Osteocyte (in vitro differentiated cells): Measurements from ENCODE around the gene PKP1. TPM values are rescaled to one million over a fixed set of nuclear protein-coding genes. Genes with fewer than 3 reads are reported as not detected.

Source experiments
- DNase-seq: peaks from one replicate; pipeline ENCODE4 v3.0.0; 2021; ENCODE audit warnings: mixed read lengths; ENCODE audit not compliant: unreplicated experiment; ENCODE audit errors: extremely low spot score
- H3K27ac Mint-ChIP-seq: one replicate; pipeline ENCODE4 v1.8.0; 2021; ENCODE audit warnings: mild to moderate bottlenecking, mixed read lengths; ENCODE audit not compliant: unreplicated experiment
- H3K27me3 Mint-ChIP-seq: one replicate; pipeline ENCODE4 v1.8.0; 2021; ENCODE audit warnings: mixed read lengths; ENCODE audit not compliant: unreplicated experiment
- H3K36me3 Mint-ChIP-seq: one replicate; pipeline ENCODE4 v1.8.0; 2021; ENCODE audit warnings: mixed read lengths; ENCODE audit not compliant: unreplicated experiment
- H3K4me1 Mint-ChIP-seq: one replicate; pipeline ENCODE4 v1.8.0; 2021; ENCODE audit warnings: mixed read lengths; ENCODE audit not compliant: unreplicated experiment
- H3K4me3 Mint-ChIP-seq: one replicate; pipeline ENCODE4 v1.8.0; 2021; ENCODE audit warnings: mild to moderate bottlenecking, moderate library complexity, mixed read lengths; ENCODE audit not compliant: unreplicated experiment
- H3K9me3 Mint-ChIP-seq: one replicate; pipeline ENCODE4 v1.8.0; 2021; ENCODE audit warnings: mixed read lengths; ENCODE audit not compliant: unreplicated experiment
- CTCF ChIP-seq: fragments of 200-600 bp; sonication (generic); IDR thresholded peaks from 2 replicates; pipeline ENCODE4 v1.5.0; 2021; ENCODE audit warnings: antibody characterized with exemption, mild to moderate bottlenecking, moderate library complexity
- total RNA-seq: library from RNA; stranded (reverse); gene quantifications from 2 replicates; pipeline ENCODE4 v1.2.1, GENCODE V29; 2021

The PKP1 gene
- total RNA-seq, 1 donor from 2014 or later: not detected

GRCh38 chr1:201262963-201263608, 20.2 kb upstream of the PKP1 start:
- H3K27ac Mint-ChIP-seq: no peak overlapping the region
- H3K4me3 Mint-ChIP-seq: no peak overlapping the region
- no peaks in the 10 kb centered on the region for H3K9me3 Mint-ChIP-seq
- H3K36me3 Mint-ChIP-seq: no peaks in the 10 kb centered on the region
- TF ChIP-seq CTCF: no peak
- peak; percentile 59 for DNase-seq
- peaks cover 33% of the 10 kb centered on the region for H3K4me1 Mint-ChIP-seq
- H3K27me3 Mint-ChIP-seq: no peaks in the 10 kb centered on the region

GRCh38 chr1:201264072-201264471, 19.2 kb upstream of the PKP1 start:
- no peaks in the 10 kb centered on the region for H3K36me3 Mint-ChIP-seq
- no peak overlapping the region for H3K27ac Mint-ChIP-seq
- H3K4me3 Mint-ChIP-seq: no peak overlapping the region
- DNase-seq: peak; percentile 54
- no peaks in the 10 kb centered on the region for H3K9me3 Mint-ChIP-seq
- H3K4me1 Mint-ChIP-seq: peaks cover 42% of the 10 kb centered on the region
- no peak for TF ChIP-seq CTCF
- H3K27me3 Mint-ChIP-seq: no peaks in the 10 kb centered on the region

- no peak overlapping the region for H3K4me3 Mint-ChIP-seq
- H3K4me1 Mint-ChIP-seq: peaks cover 47% of the 10 kb centered on the region
- H3K36me3 Mint-ChIP-seq: no peaks in the 10 kb centered on the region
- TF ChIP-seq CTCF: no peak
- H3K27me3 Mint-ChIP-seq: no peaks in the 10 kb centered on the region
- no peak overlapping the region for H3K27ac Mint-ChIP-seq
- H3K9me3 Mint-ChIP-seq: no peaks in the 10 kb centered on the region
- DNase-seq: peak; percentile 56
These were observed 18.8 kb upstream of the PKP1 start for GRCh38 chr1:201264554-201264953.

GRCh38 chr1:201265756-201266155, 17.6 kb upstream of the PKP1 start:
- DNase-seq: no peak
- Mint-ChIP-seq H3K27me3 (no peaks in the 10 kb centered on the region), H3K4me1 (peaks cover 44% of the 10 kb centered on the region), H3K9me3 (no peaks in the 10 kb centered on the region), H3K4me3 (no peak overlapping the region), H3K27ac (no peak overlapping the region), H3K36me3 (no peaks in the 10 kb centered on the region)
- TF ChIP-seq CTCF: no peak

- peaks cover 44% of the 10 kb centered on the region for H3K4me1 Mint-ChIP-seq
- no peaks in the 10 kb centered on the region for H3K27me3 Mint-ChIP-seq
- no peaks in the 10 kb centered on the region for H3K9me3 Mint-ChIP-seq
- no peak overlapping the region for H3K4me3 Mint-ChIP-seq
- peak overlapping the region; percentile 87 for H3K27ac Mint-ChIP-seq
- H3K36me3 Mint-ChIP-seq: no peaks in the 10 kb centered on the region
- no peak for TF ChIP-seq CTCF
- no peak for DNase-seq
These were observed 17.0 kb upstream of the PKP1 start for GRCh38 chr1:201266276-201266675.
